WTC11 (cell line): ENCODE data around the gene DGLUCY. TPM values are rescaled to one million over a fixed set of nuclear protein-coding genes. Genes with fewer than 3 reads are reported as not detected.

ENCODE experiments used
- ATAC-seq: fragments of 200-7000 bp; cut with Tn5 transposase; 2 replicates; pipeline ENCODE4 v1.10.0; 2021; ENCODE audit warnings: mild to moderate bottlenecking, moderate library complexity
- CTCF ChIA-PET: fragments of 300-600 bp; sonication (Branson Sonifier 250); formaldehyde crosslinking; loops from one replicate; lab custom pipeline; 2021; ENCODE audit warnings: antibody characterized with exemption; lab: Charles Lee
- POLR2A ChIA-PET: fragments of 350-600 bp; sonication (Branson Sonifier 250); formaldehyde crosslinking; loops from one replicate; lab custom pipeline; 2021; ENCODE audit warnings: antibody characterized with exemption; lab: Charles Lee
- DNase-seq: peaks from one replicate; pipeline ENCODE4 v3.0.0; 2021; ENCODE audit warnings: low spot score
- H3K27ac Mint-ChIP-seq: 2 replicates; pipeline ENCODE4 v1.8.0; 2021; ENCODE audit warnings: mixed read lengths
- H3K27me3 Mint-ChIP-seq: 2 replicates; pipeline ENCODE4 v1.8.0; 2021; ENCODE audit warnings: low read depth, mild to moderate bottlenecking, moderate library complexity, mixed read lengths
- H3K36me3 Mint-ChIP-seq: 2 replicates; pipeline ENCODE4 v1.8.0; 2021; ENCODE audit warnings: mixed read lengths
- H3K4me1 Mint-ChIP-seq: 2 replicates; pipeline ENCODE4 v1.8.0; 2022; ENCODE audit warnings: mixed read lengths
- H3K4me3 Mint-ChIP-seq: 2 replicates; pipeline ENCODE4 v1.8.0; 2021; ENCODE audit warnings: mild to moderate bottlenecking, moderate library complexity, mixed read lengths
- H3K9me3 Mint-ChIP-seq: 2 replicates; pipeline ENCODE4 v1.8.0; 2021; ENCODE audit warnings: mixed read lengths
- ESRRA ChIP-seq: sonication (generic); formaldehyde crosslinking; IDR thresholded peaks from 2 replicates; pipeline ENCODE4 v1.8.1; 2022; ENCODE audit warnings: mild to moderate bottlenecking, missing genetic modification reagents, borderline replicate concordance
- ETV6 ChIP-seq: sonication (generic); formaldehyde crosslinking; IDR thresholded peaks from 2 replicates; pipeline ENCODE4 v1.8.1; 2022; ENCODE audit warnings: mild to moderate bottlenecking, missing genetic modification reagents
- FOXJ3 ChIP-seq: sonication (generic); formaldehyde crosslinking; IDR thresholded peaks from 2 replicates; pipeline ENCODE4 v1.9.0; 2021; ENCODE audit warnings: missing genetic modification reagents, mild to moderate bottlenecking, borderline replicate concordance
- KAT7 ChIP-seq: sonication (generic); formaldehyde crosslinking; IDR thresholded peaks from 2 replicates; pipeline ENCODE4 v1.8.1; 2023; ENCODE audit warnings: missing genetic modification reagents, mild to moderate bottlenecking, borderline replicate concordance
- MAX ChIP-seq: sonication (generic); formaldehyde crosslinking; IDR thresholded peaks from 2 replicates; pipeline ENCODE4 v1.8.0; 2022; ENCODE audit warnings: mild to moderate bottlenecking, missing genetic modification reagents
- MLX ChIP-seq: sonication (generic); formaldehyde crosslinking; IDR thresholded peaks from 2 replicates; pipeline ENCODE4 v1.8.1; 2023; ENCODE audit warnings: mild to moderate bottlenecking, missing genetic modification reagents, moderate library complexity
- SMAD3 ChIP-seq: sonication (generic); formaldehyde crosslinking; IDR thresholded peaks from 2 replicates; pipeline ENCODE4 v1.8.0; 2022; ENCODE audit warnings: missing genetic modification reagents, mild to moderate bottlenecking, borderline replicate concordance
- SP1 ChIP-seq: sonication (generic); formaldehyde crosslinking; conservative IDR thresholded peaks from 2 replicates; pipeline ENCODE4 v1.8.1; 2022; ENCODE audit warnings: missing genetic modification reagents
- TP53 ChIP-seq: sonication (generic); formaldehyde crosslinking; IDR thresholded peaks from 2 replicates; pipeline ENCODE4 v1.8.1; 2023; ENCODE audit warnings: mild to moderate bottlenecking, missing genetic modification reagents
- USF1 ChIP-seq: sonication (generic); formaldehyde crosslinking; IDR thresholded peaks from 2 replicates; pipeline ENCODE4 v1.8.0; 2022; ENCODE audit warnings: mild to moderate bottlenecking, missing genetic modification reagents
- ZNF219 ChIP-seq: sonication (generic); formaldehyde crosslinking; IDR thresholded peaks from 2 replicates; pipeline ENCODE4 v1.8.0; 2023; ENCODE audit warnings: missing genetic modification reagents, mild to moderate bottlenecking, borderline replicate concordance
- ZNF396 ChIP-seq: fragments of 250-450 bp; sonication (Bioruptor Pico); IDR thresholded peaks from 2 replicates; pipeline ENCODE4 v1.8.0; 2021; ENCODE audit warnings: mild to moderate bottlenecking, moderate library complexity, borderline replicate concordance
- ZNF532 ChIP-seq: fragments of 250-450 bp; sonication (Bioruptor Pico); IDR thresholded peaks from 2 replicates; pipeline ENCODE4 v1.9.0; 2021; ENCODE audit warnings: mild to moderate bottlenecking, borderline replicate concordance
- total RNA-seq: library from RNA; stranded (reverse); gene quantifications from 3 replicates; pipeline ENCODE4 v1.2.3, GENCODE V29; 2021
- TF ChIP-seq, protein P1 (sequence below): sonication (generic); formaldehyde crosslinking; IDR thresholded peaks from 2 replicates; pipeline ENCODE4 v1.8.0; 2022; ENCODE audit warnings: mild to moderate bottlenecking, missing genetic modification reagents
- TF ChIP-seq, protein P2 (sequence below): sonication (generic); formaldehyde crosslinking; IDR thresholded peaks from 2 replicates; pipeline ENCODE4 v1.8.1; 2022; ENCODE audit warnings: low read depth, mild to moderate bottlenecking, moderate library complexity, missing genetic modification reagents, borderline replicate concordance
- TF ChIP-seq, protein P3 (sequence below): sonication (generic); formaldehyde crosslinking; IDR thresholded peaks from 2 replicates; pipeline ENCODE4 v1.8.1; 2023; ENCODE audit warnings: mild to moderate bottlenecking, missing genetic modification reagents, borderline replicate concordance

DGLUCY gene
- total RNA-seq, 1 experiment from 2014 or later, result 35.4 TPM

DNA sequence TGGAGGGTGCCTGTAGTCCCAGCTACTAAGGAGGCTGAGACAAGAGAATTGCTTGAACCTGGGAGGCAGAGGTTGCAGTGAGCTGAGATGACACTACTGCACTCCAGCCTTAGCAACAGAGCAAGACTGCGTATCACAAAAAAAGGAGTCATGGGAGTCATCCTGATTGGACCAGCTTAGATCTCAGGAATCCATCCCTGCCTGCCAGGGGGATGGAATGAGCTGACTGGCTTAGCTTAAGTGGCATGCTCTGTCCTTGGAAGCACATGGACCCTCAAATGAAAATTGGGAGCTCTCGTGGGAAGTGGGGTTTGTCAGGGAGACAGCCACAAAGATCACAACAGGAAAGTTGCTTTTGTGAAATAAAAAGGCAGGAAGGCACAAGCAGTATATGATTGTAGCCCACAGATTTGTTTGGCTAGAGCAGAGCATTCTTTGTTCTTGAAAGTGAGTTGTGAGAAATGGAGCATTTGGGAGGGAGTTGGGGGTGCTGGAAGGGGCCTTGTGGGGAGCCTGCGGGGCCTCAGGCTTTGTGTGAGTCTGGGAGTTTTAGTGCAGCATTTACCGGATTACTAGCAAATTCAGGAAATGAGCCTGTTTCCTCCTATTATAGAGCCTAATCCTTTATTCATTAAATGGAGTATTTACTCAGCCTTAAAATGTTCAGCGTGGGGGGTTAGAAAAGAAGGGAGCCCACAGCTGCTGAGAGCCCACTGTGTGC, 30.7 kb downstream of the DGLUCY start:
- Mint-ChIP-seq H3K4me1 (peaks cover 11% of the 10 kb centered on the region), H3K4me3 (no peak overlapping the region), H3K36me3 (peaks cover 7% of the 10 kb centered on the region; the same call in 1 of the 2 replicates), H3K9me3 (no peaks in the 10 kb centered on the region), H3K27me3 (no peaks in the 10 kb centered on the region), H3K27ac (0 out of 2 replicates have a peak overlapping the region, but pooled peaks have one; percentile 13)
- DNase-seq (no peak), ATAC-seq (no peak)
- ChIA-PET POLR2A (no interaction called here), CTCF (no interaction called here)
- no peak for TF ChIP-seq ZNF532 (CRISPR knock-in tag)
- TF ChIP-seq MLX, result no peak
- TF ChIP-seq MAX, result no peak
- no peak for TF ChIP-seq SP1 (CRISPR knock-in tag)
- no peak for TF ChIP-seq ZNF219
- no peak for TF ChIP-seq KAT7

DNA sequence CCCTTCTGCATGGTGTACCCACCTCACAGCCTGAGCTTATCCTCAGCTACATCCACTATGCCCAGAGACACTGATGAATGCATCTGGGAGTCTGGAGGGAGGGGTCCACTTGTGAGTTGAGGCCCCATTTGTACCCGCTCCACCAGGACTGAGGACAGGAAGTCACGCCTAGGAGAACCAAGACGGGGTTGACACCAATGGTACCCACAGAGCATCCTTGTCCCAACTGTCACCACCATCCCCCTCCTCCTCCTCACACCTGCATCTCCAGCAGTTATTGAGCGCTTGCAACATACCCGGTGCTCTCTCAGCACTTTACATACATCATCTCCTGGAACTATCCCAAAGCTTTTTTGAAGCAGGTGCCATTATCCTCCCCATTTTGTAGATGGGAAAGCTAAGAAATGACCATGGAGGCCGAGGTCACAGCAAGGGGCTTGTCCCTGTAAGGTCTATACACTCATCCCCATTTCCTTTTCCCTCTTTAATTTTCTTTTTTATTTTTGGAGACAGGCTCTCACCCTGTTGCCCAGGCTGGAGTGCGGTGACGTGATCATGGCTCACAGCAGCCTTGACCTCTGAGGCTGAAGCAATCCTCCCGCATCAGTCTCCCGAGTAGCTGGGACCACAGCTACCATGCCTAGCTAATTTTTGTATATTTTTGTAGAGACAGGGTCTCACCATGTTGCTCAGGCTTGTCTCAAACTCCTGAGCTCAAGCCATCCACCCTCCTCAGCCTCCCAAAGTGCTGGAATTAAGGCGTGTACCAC, 31.7 kb downstream of the DGLUCY start:
- Mint-ChIP-seq H3K27me3 (no peaks in the 10 kb centered on the region), H3K27ac (no peak overlapping the region), H3K36me3 (peaks cover 7% of the 10 kb centered on the region; the same call in 1 of the 2 replicates), H3K4me1 (0 out of 2 replicates have a peak, but pooled peaks cover 2% of the 10 kb centered on the region), H3K9me3 (no peaks in the 10 kb centered on the region), H3K4me3 (no peak overlapping the region)
- CTCF ChIA-PET, result interaction anchor here (1.5 kb wide), 1 partner anchor 28 kb away, joined by 4 read pairs; no protein-coding TSS in a partner anchor
- no peak for TF ChIP-seq SMAD3 (CRISPR knock-in tag)
- TF ChIP-seq ZNF396 (CRISPR knock-in tag), result no peak
- ATAC-seq, result no peak
- DNase-seq, result no peak
- POLR2A ChIA-PET, result no interaction called here

- no peaks in the 10 kb centered on the region for H3K4me1 Mint-ChIP-seq
- peaks cover 10% of the 10 kb centered on the region for H3K36me3 Mint-ChIP-seq
- no peak overlapping the region for H3K4me3 Mint-ChIP-seq
- H3K9me3 Mint-ChIP-seq, result no peaks in the 10 kb centered on the region
- no peak for ATAC-seq
- no peak for DNase-seq
- no peaks in the 10 kb centered on the region for H3K27me3 Mint-ChIP-seq
- no peak overlapping the region for H3K27ac Mint-ChIP-seq
- POLR2A ChIA-PET, result no interaction called here
- CTCF ChIA-PET, result interaction anchor here (1.5 kb wide), 1 partner anchor 26 kb away, joined by 4 read pairs; no protein-coding TSS in a partner anchor
- TF ChIP-seq TP53 (CRISPR knock-in tag) (no peak), FOXJ3 (no peak), MLX (no peak), ESRRA (CRISPR knock-in tag) (no peak), ETV6 (CRISPR knock-in tag) (no peak), USF1 (CRISPR knock-in tag) (no peak)
- TF ChIP-seq, protein P1, sequence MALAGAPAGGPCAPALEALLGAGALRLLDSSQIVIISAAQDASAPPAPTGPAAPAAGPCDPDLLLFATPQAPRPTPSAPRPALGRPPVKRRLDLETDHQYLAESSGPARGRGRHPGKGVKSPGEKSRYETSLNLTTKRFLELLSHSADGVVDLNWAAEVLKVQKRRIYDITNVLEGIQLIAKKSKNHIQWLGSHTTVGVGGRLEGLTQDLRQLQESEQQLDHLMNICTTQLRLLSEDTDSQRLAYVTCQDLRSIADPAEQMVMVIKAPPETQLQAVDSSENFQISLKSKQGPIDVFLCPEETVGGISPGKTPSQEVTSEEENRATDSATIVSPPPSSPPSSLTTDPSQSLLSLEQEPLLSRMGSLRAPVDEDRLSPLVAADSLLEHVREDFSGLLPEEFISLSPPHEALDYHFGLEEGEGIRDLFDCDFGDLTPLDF (CRISPR knock-in tag), result no peak
- TF ChIP-seq, protein P2, sequence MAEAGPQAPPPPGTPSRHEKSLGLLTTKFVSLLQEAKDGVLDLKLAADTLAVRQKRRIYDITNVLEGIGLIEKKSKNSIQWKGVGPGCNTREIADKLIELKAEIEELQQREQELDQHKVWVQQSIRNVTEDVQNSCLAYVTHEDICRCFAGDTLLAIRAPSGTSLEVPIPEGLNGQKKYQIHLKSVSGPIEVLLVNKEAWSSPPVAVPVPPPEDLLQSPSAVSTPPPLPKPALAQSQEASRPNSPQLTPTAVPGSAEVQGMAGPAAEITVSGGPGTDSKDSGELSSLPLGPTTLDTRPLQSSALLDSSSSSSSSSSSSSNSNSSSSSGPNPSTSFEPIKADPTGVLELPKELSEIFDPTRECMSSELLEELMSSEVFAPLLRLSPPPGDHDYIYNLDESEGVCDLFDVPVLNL (CRISPR knock-in tag), result no peak
- TF ChIP-seq, protein P3, sequence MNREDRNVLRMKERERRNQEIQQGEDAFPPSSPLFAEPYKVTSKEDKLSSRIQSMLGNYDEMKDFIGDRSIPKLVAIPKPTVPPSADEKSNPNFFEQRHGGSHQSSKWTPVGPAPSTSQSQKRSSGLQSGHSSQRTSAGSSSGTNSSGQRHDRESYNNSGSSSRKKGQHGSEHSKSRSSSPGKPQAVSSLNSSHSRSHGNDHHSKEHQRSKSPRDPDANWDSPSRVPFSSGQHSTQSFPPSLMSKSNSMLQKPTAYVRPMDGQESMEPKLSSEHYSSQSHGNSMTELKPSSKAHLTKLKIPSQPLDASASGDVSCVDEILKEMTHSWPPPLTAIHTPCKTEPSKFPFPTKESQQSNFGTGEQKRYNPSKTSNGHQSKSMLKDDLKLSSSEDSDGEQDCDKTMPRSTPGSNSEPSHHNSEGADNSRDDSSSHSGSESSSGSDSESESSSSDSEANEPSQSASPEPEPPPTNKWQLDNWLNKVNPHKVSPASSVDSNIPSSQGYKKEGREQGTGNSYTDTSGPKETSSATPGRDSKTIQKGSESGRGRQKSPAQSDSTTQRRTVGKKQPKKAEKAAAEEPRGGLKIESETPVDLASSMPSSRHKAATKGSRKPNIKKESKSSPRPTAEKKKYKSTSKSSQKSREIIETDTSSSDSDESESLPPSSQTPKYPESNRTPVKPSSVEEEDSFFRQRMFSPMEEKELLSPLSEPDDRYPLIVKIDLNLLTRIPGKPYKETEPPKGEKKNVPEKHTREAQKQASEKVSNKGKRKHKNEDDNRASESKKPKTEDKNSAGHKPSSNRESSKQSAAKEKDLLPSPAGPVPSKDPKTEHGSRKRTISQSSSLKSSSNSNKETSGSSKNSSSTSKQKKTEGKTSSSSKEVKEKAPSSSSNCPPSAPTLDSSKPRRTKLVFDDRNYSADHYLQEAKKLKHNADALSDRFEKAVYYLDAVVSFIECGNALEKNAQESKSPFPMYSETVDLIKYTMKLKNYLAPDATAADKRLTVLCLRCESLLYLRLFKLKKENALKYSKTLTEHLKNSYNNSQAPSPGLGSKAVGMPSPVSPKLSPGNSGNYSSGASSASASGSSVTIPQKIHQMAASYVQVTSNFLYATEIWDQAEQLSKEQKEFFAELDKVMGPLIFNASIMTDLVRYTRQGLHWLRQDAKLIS (CRISPR knock-in tag), result no peak
Observed at GRCh38 chr14:91146661-91147060, 32.8 kb downstream of the DGLUCY start.
